Erythroblast (primary cell): Measurements from ENCODE around the gene EMB.
"Not testable (repeated sequence)": the region's sequence is repeated elsewhere in the genome, so short reads cannot be mapped to it uniquely, and the experiment has no call there.

Experiments
- DNase-seq, 2 experiments: peaks; one replicate each; lab custom pipeline; 2025; lab: John Stamatoyannopoulos, UW
- GATA1 ChIP-seq: IDR thresholded peaks from 2 replicates; pipeline ENCODE4 v1.6.1; 2011; ENCODE audit warnings: low read depth, mild to moderate bottlenecking, control low read depth, low read length, moderate library complexity
- POLR2A ChIP-seq: IDR thresholded peaks from 2 replicates; pipeline ENCODE4 v1.6.1; 2011; ENCODE audit warnings: mild to moderate bottlenecking, low read length

EMB gene, protein sequence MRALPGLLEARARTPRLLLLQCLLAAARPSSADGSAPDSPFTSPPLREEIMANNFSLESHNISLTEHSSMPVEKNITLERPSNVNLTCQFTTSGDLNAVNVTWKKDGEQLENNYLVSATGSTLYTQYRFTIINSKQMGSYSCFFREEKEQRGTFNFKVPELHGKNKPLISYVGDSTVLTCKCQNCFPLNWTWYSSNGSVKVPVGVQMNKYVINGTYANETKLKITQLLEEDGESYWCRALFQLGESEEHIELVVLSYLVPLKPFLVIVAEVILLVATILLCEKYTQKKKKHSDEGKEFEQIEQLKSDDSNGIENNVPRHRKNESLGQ

DNA sequence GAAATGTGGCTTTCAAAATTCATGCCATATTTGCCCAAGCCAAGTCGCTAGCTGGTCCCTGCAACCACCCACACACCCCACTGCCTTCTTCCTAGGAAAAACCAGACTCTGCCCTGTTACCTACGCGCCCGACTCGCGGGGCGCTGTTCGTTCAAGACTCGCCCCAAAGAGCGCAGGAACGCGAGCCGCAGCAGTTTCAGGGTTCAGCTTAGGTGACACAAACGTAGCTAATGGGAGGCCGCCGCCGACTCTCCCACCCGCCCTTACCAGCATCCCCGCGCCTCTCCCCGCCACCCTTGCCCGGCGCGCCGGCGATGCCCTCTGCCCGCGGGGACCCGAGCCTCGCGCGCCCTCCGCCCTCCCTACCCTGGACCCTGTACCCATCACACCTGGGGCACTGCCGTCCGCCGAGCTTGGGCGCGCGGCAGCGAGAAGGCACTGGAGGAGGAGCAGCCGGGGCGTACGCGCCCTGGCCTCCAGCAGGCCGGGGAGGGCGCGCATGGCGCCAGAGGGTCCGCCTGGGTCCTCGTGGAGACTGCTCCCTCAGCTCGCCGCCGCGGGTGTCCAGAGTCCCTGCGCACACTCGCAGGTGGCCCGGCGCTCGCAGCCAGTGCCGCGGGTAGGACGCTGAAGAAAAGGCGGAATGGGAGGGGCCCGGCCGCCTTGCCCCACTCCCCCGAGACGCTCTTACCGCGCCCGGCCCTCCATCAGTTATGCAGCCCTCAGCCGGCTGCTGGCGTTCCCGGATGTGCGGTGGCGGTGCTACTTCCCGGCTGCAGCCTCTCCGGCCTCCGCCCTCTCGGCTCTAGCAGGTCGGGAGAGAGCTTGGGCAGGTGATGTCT lies at the start of gene EMB:
EMB (minus strand) TSS at position 638 of the 842 bp plus-strand sequence; CDS start at position 501, 137 bp downstream.
- no peak for TF ChIP-seq POLR2A
- TF ChIP-seq GATA1: no peak
- DNase-seq: peak; percentile 5 to 9

DNA sequence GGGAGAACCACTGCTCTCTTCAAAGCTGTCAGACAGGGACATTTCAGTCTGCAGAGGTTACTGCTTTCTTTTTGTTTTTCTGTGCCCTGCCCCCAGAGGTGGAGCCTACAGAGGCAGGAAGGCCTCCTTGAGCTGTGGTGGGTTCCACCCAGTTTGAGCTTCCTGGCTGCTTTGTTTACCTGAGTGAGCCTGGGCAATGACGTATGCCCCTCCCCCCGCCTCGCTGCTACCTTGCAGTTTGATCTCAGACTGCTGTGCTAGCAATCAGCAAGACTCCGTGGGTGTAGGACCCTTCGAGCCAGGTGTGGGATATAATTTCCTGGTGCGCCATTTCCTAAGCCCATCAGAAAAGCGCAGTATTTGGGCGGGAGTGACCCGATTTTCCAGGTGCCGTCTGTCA lies 48.4 kb upstream of the EMB start:
- not testable (repeated sequence) for DNase-seq

DNA sequence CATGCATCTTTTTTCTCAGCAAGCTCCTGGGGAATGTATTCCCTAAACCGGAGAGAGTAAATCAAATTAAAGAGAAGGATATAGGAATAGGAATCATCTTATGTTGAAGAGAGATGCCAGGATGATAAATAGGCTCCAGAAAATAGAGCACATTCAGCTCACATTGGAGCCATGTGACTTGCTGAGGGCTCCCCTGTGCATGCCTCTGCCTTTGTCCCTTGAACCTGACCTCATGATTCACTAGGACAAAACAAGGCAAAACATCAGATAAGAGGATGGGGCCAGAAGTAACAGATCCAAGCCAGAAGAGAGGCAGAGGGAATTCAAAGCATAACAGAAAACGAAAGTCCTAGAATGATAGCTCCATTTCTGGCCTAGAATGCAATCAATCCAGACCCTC lies 37.7 kb upstream of the EMB start:
- DNase-seq: not testable (repeated sequence)

DNA sequence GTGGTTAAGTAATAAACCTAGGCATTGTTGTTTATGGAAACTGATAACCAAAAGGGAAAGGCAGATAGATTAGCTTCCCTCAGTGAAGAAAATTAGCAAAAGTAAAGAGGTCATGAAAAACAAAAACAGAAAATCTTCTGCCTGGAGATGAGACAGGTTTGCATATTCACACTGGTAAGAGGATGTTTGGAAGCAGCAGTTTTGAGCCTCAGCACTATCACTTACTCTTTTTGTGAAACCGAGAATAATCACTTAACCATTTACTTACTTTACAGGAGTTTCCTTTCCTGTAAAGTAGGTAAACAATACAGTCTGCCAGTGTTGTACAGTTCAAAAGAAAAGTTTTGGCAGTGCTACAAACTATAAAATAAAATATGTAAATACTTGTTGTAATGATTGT lies 35.5 kb upstream of the EMB start:
- no peak for TF ChIP-seq POLR2A
- TF ChIP-seq GATA1: no peak
- DNase-seq: no peak

DNA sequence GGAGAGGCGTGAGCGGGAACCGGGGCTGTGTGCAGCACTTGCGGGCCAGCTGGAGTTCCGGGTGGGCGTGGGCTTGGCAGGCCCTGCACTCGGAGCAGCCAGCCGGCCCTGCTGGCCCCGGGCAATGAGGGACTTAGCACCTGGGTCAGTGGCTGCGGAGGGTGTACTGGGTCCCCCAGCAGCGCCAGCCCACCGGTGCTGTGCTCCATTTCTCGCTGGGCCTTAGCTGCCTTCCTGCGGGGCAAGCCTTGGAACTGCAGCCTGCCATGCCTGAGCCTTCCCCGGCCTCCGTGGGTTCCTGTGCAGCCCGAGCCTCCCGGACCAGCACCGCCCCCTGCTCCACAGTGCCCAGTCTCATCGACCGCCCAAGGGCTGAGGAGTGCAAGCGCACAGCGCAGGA lies 23.9 kb upstream of the EMB start:
- DNase-seq: not testable (repeated sequence)

DNA sequence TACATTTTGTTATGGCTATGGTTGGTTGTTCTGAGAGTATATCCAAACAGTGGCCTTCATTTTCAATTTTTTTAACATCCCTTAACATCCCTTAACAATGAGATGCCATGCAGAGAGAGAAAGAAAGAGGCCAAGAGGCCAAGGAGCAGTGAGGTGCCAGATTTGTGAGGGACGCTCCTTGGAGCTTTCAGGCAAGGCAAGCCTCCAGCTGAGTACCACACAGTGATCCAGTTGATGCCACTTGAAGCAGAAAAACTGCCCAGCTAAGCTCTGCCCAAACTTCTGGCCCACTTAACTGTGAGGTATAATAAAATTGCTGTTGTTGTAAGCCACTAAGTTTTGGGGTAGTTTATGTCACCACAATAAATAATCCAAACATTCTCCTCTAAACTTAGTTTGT lies 22.6 kb upstream of the EMB start:
- TF ChIP-seq GATA1 (no peak), POLR2A (no peak)
- no peak for DNase-seq

DNA sequence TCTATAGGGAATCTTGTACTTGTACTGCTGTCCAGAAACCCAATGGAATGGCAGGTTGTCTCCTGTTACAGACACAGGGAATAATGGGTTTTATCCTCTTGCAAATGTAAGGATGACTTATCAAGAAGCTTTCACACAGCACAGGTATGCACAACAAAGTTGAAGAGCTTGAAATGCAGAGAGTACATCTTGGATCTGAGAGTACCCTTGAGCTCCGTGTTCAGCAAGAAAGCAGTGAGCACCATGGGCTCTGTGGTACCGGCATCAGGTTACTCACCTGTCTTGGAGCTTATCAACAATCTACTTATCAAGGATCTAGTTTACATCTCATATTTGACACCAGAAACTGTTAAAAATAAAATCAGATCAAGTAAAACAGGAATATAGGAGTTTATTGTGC lies 22.0 kb upstream of the EMB start:
- TF ChIP-seq GATA1 (no peak), POLR2A (no peak)

DNA sequence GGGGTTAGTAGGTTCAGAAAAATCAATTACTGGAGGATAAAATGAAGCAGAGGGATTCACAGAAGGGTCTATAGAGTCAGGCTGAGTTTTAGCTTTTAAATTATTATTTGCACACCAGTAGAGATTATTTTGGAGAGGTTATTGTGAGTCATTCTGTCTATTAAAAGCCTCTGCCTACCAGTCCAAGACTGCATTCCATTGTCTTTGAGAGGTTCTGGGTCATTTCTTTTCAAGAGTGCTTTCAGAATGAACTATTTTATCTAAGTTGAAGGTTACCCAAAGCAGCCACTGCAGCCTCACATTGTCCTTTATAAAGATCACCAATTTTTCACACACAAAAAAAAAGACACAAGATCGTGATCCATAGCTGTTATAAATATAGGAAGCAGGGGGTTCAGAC lies 21.5 kb upstream of the EMB start:
- DNase-seq: not testable (repeated sequence)

More for the DNA sequence above, 22.0 kb upstream of the EMB start:
- no peak for DNase-seq

DNA sequence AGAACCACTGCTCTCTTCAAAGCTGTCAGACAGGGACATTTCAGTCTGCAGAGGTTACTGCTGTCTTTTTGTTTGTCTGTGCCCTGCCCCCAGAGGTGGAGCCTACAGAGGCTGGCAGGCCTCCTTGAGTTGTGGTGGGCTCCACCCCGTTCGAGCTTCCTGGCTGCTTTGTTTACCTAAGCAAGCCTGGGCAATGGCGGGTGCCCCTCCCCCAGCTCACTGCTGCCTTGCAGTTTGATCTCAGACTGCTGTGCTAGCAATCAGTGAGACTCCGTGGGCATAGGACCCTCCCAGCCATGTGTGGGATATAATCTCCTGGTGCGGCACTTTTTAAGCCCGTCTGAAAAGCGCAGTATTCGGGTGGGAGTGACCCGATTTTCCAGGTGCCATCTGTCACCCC lies 17.3 kb upstream of the EMB start:
- DNase-seq: not testable (repeated sequence)

DNA sequence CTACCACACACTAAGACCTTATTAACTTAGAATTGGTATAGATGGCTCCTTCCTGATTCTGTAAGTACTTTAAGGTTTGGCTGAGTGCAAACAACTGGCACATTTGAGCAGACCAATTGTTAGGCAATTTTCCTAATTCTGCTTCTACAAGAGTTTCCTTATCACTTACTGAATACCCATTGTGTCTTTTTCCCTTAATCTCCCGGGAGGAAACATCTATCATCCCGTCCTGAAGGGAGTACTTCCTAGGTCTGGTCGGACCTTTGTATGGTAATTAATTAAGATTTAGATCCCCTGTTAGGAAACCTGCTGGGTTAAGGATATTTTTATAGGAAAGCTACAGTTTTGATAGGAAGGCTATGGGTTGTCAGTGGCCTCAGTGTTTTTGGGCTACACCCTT lies 8.2 kb upstream of the EMB start:
- DNase-seq: not testable (repeated sequence)

DNA sequence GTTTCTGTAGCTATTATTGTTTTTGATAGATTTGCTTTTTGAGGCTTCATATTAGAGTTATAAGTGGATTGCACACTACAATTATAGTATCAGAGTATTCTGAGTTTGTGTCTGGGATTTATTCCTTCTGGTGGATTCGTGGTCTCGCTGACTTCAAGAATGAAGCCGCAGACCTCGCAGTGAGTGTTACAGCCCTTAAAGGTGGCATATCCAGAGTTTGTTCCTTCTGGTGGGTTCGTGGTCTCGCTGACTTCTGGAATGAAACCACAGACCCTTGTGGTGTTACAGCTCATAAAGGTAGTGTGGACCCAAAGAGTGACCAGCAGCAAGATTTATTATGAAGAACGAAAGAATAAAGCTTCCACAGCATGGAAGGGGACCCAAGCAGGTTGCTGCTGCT lies 6.9 kb upstream of the EMB start:
- no peak for DNase-seq
- TF ChIP-seq GATA1: no peak
- TF ChIP-seq POLR2A: no peak

DNA sequence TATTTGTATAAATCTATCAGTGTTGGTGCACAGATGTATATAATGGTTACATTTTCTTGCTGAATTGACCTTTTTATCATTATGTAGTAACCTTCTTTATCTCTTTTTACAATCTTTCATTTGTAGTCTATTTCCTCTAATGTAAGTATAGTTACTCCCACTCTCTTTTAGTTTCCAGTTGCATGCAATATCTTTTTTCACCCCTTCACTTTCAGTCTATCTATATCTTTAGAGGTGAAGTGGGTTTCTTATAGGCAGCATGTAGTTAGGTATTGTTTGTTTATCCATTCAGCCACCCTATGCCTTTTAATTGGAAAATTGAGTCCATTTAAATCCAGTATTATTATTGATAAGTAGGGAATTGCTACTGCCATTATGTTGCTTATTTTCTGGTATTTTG lies 6.1 kb upstream of the EMB start:
- no peak for DNase-seq
- TF ChIP-seq GATA1 (no peak), POLR2A (no peak)

DNA sequence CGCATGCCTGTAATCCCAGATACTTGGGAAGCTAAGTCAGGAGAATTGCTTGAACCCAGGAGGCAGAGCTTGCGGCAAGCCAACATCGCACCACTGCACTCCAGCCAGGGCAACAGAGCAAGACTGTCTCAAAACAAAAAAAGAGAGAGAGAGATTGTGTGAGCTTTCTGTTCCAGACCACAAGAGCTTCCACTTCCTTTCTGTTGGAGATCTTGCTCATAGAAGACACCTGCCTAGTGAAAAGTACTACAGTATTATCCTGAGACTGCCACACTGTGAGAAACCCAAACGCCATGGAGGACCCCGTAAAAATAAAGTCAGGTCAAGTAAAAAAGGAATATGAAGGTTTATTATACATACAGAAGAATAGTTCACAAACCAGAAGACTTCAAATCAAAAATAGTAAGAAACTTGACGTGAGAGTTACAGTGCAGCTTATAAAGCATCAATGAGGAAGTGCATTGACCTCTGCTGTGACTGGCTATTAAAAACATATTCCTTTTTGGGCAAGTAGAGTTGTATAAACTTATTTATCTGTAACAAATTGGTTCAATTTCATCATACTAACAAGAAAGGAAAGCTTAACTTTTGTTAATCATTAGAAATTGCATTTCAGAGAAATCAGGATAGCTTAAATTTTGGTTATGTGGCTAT lies 4.3 kb upstream of the EMB start:
- no peak for DNase-seq
- TF ChIP-seq GATA1 (no peak), POLR2A (no peak)

DNA sequence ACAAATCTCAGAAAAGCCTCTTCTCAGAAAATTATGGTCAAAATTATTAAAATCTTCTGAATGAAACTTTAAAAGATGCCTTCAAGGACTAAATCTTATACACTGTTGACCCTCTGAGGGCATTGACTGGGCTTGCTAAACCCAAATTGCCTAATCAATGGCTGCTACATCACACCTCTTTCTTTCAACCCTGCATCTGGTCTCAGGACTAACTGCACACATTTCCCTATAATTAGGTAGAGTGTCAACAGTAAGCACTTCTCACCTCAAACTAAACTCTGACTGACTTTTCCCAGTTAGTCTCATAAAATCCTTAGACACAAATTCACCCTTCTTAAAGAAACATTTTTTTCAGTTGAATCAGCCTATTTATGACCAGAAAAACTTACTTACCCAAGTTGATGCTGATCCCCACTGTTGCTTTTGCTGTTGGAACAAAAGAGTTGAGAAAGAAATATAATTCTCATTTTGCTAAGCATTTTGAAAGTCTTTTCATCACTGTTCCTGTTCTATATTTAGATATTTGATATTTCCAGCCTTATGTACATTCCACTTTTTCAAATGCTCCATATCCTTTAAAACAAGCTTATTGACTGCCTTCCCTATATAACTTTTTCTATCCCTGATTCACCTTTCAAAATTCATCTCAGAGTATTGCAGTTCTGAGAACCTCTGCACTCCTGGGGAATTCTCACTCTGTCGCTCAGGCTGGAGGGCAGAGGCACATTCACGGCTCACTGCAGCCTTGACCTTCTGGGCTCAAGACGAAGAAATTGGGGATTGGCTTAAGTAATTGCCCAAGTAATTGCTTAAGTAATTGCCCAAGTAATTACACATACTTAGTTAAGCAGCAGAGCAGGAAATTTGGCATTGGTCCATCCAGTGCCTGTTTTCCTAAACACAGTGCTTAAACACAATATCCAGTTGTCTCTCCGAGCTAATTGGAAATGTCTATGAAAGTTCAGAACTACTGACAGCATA lies 1.8 kb upstream of the EMB start:
- not testable (repeated sequence) for DNase-seq

DNA sequence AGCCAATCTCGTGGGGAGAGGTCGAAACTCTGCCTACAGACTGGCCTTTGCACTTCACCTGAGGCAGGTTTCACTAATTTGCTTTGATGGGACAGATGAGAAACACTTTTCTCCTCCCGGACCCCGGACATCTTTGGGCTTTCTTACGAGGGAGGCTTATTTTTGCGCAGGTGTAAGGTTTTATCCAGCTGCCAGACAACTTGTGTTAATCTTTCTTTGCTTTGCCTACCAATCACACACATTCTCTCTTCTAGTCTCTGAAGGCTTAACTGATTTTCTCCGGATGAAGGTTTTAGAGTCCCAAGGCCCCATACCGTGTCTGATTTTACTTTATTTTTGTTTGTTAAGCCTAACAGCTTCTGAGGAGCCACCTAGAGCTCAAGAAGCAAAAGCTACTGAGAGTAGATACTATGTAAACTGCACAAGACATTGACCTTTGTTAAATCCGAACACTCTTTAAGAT lies 436 bp upstream of the EMB start:
- TF ChIP-seq POLR2A (no peak), GATA1 (no peak)
- no peak for DNase-seq
